Stimulated activated CD4-positive, alpha-beta T cell treated with anti-CD3 and anti-CD28 coated beads, TNF-alpha, amount 100 ng/mL, for 24 hours (primary cell): ENCODE results near the gene SHE.
"Not testable (repeated sequence)": the region's sequence is repeated elsewhere in the genome, so short reads cannot be mapped to it uniquely, and the experiment has no call there.

Source experiments
- DNase-seq, 3 experiments: peaks; one replicate each; pipeline ENCODE4 v3.0.0-alpha.2; 2020; ENCODE audit warnings: low read depth in 3 of 3

The SHE gene

GRCh38 chr1:154514066-154514553 is 11.9 kb upstream of the SHE start:
- DNase-seq: no peak

GRCh38 chr1:154512760-154513159 is 10.5 kb upstream of the SHE start:
- no peak for DNase-seq

GRCh38 chr1:154503898-154504297 is 1.7 kb upstream of the SHE start:
- DNase-seq: no peak

GRCh38 chr1:154502744-154503115 is 518 bp upstream of the SHE start:
- no peak for DNase-seq

- no peak for DNase-seq
Observed at GRCh38 chr1:154501423-154502065, 668 bp downstream of the SHE start.

- no peak for DNase-seq
Observed at GRCh38 chr1:154500533-154500932, 1.7 kb downstream of the SHE start.

GRCh38 chr1:154499446-154499845 is 2.8 kb downstream of the SHE start:
- no peak for DNase-seq

- DNase-seq: no peak
Observed at GRCh38 chr1:154497026-154497806, 5.0 kb downstream of the SHE start.

- DNase-seq: no peak
Observed at GRCh38 chr1:154496383-154496782, 5.8 kb downstream of the SHE start.

GRCh38 chr1:154495496-154496273 is 6.5 kb downstream of the SHE start:
- DNase-seq: no peak

GRCh38 chr1:154493276-154493675 is 8.9 kb downstream of the SHE start:
- no peak for DNase-seq

GRCh38 chr1:154492115-154492514 is 10.1 kb downstream of the SHE start:
- DNase-seq: no peak

- no peak for DNase-seq
Observed at GRCh38 chr1:154490317-154490716, 11.9 kb downstream of the SHE start.

- no peak for DNase-seq
Observed at GRCh38 chr1:154489695-154490274, 12.4 kb downstream of the SHE start.

GRCh38 chr1:154488922-154489321 is 13.3 kb downstream of the SHE start:
- no peak for DNase-seq

- not testable (repeated sequence) for DNase-seq
Observed at GRCh38 chr1:154486756-154487155, 15.5 kb downstream of the SHE start.

GRCh38 chr1:154485910-154486496 is 16.2 kb downstream of the SHE start:
- no peak for DNase-seq

- DNase-seq: no peak
Observed at GRCh38 chr1:154485106-154485505, 17.1 kb downstream of the SHE start.

GRCh38 chr1:154483941-154484803 is 18.0 kb downstream of the SHE start:
- no peak for DNase-seq

- no peak for DNase-seq
Observed at GRCh38 chr1:154481053-154481452, 21.2 kb downstream of the SHE start.
